ENCODE measurements around the gene ZFYVE28. TPM values are rescaled to one million over a fixed set of nuclear protein-coding genes. Genes with fewer than 3 reads are reported as not detected.
A peak's percentile ranks its signal among the peaks of the same experiment; 100 is the strongest.
"Not testable (repeated sequence)": the region's sequence is repeated elsewhere in the genome, so short reads cannot be mapped to it uniquely, and the experiment has no call there.

ZFYVE28 gene
- polyA plus RNA-seq = 7.4 TPM
- long read RNA-seq, donor 1 = 0 reads
- long read RNA-seq, donor 2, partial matches to known transcripts = 5 of 5 reads
- long read RNA-seq, donor 2, other reads (novel, unspliced or antisense) = 0 of 5 reads
- long read RNA-seq, donor 3 = 0 reads
- long read RNA-seq, donor 4 = 0 reads
- long read RNA-seq, donor 5 = 0 reads
- long read RNA-seq, donor 6 = 0 reads
- long read RNA-seq, donor 7 = 0 reads
- long read RNA-seq, donor 8 = 0 reads
- long read RNA-seq, donor 9 = 0 reads
- long read RNA-seq, donor 10, partial matches to known transcripts = 0 of 1 reads
- long read RNA-seq, donor 10, other reads (novel, unspliced or antisense) = 0 of 1 reads
- long read RNA-seq, donor 11 = 0 reads

DNA sequence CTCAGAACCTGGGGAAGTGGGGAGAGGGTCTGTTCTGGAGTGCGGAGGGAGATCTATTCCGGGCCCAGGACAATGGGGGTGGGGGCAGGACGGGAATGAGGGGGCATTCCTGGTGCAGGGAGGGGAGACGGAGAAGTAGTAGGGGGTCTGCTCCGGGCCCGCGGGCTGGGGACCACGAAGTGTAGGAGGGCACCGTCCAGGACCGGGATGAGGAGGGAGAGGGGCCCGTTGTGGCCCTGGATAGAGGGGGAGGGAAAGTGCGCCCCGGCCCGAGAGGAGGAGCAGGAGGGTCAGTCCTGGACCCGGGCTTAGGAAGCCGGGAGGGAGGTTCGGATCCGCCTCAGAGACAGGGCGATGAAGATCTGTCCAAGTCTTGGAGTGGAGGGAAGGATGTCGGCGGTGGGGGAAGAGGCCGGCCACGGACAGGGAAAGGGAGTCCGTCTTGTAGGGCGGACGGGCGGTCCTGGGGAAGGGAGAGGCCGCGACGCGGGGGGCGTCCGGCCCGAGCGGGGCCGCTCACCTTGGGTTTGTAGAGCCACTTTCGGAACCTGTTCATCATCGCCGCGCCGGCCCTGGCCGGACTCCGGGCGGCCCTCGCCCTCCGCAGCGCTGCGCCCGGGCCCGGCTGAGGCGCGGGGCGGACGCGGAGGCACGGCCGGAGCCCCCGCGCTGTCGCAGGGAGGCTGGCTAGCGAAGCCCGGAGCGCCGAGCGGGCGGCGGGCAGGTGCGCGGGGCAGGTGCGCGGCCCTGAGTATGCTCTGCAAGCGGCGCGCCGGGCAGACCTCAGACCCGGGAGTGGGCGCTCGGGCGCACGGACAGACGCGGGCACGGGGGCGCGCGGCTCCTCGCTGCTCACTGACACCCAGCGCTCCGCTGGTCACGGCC lies at the start of gene ZFYVE28:
Gene ZFYVE28 (minus strand): TSS at position 881 of the 885 bp plus-strand sequence. CDS start 322 bp downstream, at position 559.
- no peak for DNase-seq
- peaks cover 71% of the 10 kb centered on the region for H3K27me3 ChIP-seq (ENCODE audit: control insufficient read depth, insufficient read depth, low read length)
- H3K9me3 ChIP-seq (ENCODE audit: control insufficient read depth, low read depth, low read length) = peaks cover 2% of the 10 kb centered on the region
- H3K36me3 ChIP-seq (ENCODE audit: control insufficient read depth, insufficient read depth, low read length) = no peaks in the 10 kb centered on the region
- WGBS (ENCODE audit: insufficient coverage, low lambda C conversion rate) = no CpG with 5 or more reads among the region's 90 CpGs
- H3K4me3 ChIP-seq (ENCODE audit: low read length) = peak within 1 kb of the TSS; percentile 54
- peaks cover 42% of the 10 kb centered on the region for H3K4me1 ChIP-seq (ENCODE audit: control insufficient read depth, insufficient read depth, low read length)
- no peak within 1 kb of the TSS for H3K27ac ChIP-seq (ENCODE audit: low read length)

DNA sequence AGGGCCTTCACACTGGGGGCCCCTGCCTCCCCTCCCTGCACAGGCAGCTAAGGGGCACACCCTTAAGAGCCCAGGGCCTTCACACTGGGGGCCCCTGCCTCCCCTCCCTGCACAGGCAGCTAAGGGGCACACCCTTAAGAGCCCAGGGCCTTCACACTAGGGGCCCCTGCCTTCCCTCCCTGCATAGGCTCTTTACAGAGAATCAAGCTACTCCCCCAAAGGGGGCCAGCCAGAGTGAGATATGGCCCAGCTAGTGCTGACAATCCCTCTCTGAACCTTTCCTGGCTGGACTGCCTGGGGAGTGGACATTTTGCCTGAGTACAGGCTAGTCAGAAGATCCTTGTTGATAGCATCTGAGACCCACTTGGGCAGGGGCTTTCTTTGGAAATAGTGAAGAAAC lies 47.1 kb upstream of the ZFYVE28 start:
- H3K9me3 ChIP-seq (ENCODE audit: control insufficient read depth, low read depth, low read length); H3K27me3 ChIP-seq (ENCODE audit: control insufficient read depth, insufficient read depth, low read length); H3K36me3 ChIP-seq (ENCODE audit: control insufficient read depth, insufficient read depth, low read length); DNase-seq; H3K27ac ChIP-seq (ENCODE audit: low read length); H3K4me3 ChIP-seq (ENCODE audit: low read length): not testable (repeated sequence)
- peaks cover 23% of the 10 kb centered on the region for H3K4me1 ChIP-seq (ENCODE audit: control insufficient read depth, insufficient read depth, low read length)

DNA sequence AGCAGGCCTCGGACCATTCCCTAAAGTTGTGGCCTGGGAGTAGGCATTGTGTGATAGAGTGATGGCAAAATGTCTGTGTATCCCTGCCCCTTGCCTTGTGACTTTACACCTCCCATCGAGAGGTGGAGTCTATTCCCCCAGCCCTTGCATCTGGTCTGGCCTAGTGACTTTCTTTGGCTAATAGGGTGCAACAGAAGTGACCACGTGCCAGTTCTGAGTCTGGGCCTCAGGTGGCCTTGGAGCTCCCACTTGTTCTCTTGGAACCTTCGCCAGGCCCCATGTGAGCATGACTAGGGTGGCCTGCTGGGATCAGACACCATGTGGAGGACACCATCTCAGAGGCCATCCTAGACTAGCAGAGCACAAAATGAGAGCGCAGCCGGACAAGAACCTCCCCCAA lies 46.6 kb upstream of the ZFYVE28 start:
- Histone ChIP-seq H3K4me3 (ENCODE audit: low read length) (no peak overlapping the region), H3K9me3 (ENCODE audit: control insufficient read depth, low read depth, low read length) (peaks cover 7% of the 10 kb centered on the region), H3K27me3 (ENCODE audit: control insufficient read depth, insufficient read depth, low read length) (no peaks in the 10 kb centered on the region), H3K4me1 (ENCODE audit: control insufficient read depth, insufficient read depth, low read length) (peaks cover 23% of the 10 kb centered on the region), H3K27ac (ENCODE audit: low read length) (no peak overlapping the region), H3K36me3 (ENCODE audit: control insufficient read depth, insufficient read depth, low read length) (no peaks in the 10 kb centered on the region)
- DNase-seq = no peak
- no CpG with 5 or more reads among the region's 6 CpGs for WGBS (ENCODE audit: insufficient coverage, low lambda C conversion rate)

DNA sequence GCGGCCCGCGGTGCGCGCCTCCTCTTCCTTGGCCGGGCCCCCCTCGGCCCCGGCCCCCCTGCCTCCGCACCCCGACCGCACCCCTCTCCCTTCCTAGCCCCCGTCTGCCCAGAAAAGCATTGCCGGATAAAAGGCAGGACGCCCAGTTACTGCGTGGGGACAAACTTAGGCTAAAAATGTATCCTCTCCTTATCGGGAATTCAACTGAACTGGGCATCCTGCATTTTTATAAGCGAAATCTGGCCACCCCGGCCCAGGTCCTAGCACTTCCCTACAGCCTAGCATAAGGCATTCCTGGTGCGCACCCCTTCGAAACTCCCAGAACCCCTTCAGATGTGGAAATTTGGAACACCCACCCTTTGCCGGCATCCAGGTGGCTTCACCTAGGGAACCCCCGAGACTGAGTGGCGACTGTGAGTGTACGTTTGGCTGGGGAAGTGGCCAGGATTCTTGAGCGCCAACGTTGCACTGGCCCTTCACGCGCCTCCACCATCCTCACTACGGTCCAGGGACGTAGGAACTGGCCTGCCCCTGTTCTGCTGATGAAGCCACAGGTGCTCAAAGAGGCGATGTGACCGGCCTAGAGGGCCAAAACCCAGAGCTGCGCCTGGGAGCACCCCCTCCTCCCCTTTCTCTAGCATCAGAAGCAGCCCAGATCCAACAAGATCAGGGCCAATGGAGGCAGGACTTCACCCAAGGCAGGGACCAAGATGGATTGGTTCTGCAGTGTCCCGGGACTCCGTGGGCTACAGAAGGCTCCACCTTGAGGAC lies 44.7 kb upstream of the ZFYVE28 start:
- Histone ChIP-seq H3K27ac (ENCODE audit: low read length) (no peak overlapping the region), H3K4me3 (ENCODE audit: low read length) (no peak overlapping the region), H3K9me3 (ENCODE audit: control insufficient read depth, low read depth, low read length) (no peaks in the 10 kb centered on the region), H3K36me3 (ENCODE audit: control insufficient read depth, insufficient read depth, low read length) (no peaks in the 10 kb centered on the region), H3K4me1 (ENCODE audit: control insufficient read depth, insufficient read depth, low read length) (peaks cover 20% of the 10 kb centered on the region), H3K27me3 (ENCODE audit: control insufficient read depth, insufficient read depth, low read length) (no peaks in the 10 kb centered on the region)
- no peak for DNase-seq
- WGBS (ENCODE audit: insufficient coverage, low lambda C conversion rate) = no CpG with 5 or more reads among the region's 35 CpGs

DNA sequence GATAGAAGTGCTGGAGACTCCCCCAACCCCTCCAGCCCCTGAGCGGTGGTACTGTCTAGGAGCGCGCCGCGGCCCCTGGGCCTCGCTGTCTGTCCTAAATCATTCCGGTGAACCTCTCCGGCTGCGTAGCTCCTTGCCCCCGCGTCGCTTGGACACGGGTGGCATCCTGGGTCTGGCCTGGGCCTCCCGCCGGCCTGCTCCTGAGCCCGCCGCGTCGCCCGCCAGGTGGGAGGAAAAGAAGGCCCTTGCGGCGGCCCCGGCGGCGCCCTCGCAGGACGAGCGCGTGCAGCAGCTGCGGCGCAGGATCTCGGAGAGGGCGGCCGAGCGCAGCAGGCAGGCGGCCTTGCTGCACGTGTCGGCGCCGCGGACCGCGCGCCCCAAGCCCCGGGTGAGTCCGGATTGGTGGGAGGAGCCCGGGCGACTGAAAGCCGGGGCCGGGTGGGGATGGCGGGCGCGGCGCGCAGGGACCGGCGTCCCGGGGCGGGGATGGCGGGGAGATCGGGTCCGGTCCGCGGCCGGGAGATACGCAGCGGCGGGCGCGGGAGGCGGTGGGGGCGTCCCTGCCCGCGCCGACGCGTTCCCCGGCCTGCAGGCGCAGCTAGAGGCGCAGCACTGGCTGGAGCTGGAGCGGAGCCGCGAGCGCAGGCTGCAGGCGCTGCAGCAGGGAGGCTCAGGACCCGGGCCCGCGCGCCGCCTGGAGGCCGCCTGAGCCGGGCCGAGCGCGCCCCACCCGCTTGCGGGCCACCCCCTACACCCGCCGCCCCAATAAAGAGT lies 44.0 kb upstream of the ZFYVE28 start:
- Histone ChIP-seq H3K27ac (ENCODE audit: low read length) (no peak overlapping the region), H3K27me3 (ENCODE audit: control insufficient read depth, insufficient read depth, low read length) (no peaks in the 10 kb centered on the region), H3K4me3 (ENCODE audit: low read length) (peak overlapping the region; percentile 7), H3K4me1 (ENCODE audit: control insufficient read depth, insufficient read depth, low read length) (peaks cover 15% of the 10 kb centered on the region), H3K36me3 (ENCODE audit: control insufficient read depth, insufficient read depth, low read length) (no peaks in the 10 kb centered on the region), H3K9me3 (ENCODE audit: control insufficient read depth, low read depth, low read length) (no peaks in the 10 kb centered on the region)
- DNase-seq = peak; percentile 48 to 78
- no CpG with 5 or more reads among the region's 99 CpGs for WGBS (ENCODE audit: insufficient coverage, low lambda C conversion rate)

DNA sequence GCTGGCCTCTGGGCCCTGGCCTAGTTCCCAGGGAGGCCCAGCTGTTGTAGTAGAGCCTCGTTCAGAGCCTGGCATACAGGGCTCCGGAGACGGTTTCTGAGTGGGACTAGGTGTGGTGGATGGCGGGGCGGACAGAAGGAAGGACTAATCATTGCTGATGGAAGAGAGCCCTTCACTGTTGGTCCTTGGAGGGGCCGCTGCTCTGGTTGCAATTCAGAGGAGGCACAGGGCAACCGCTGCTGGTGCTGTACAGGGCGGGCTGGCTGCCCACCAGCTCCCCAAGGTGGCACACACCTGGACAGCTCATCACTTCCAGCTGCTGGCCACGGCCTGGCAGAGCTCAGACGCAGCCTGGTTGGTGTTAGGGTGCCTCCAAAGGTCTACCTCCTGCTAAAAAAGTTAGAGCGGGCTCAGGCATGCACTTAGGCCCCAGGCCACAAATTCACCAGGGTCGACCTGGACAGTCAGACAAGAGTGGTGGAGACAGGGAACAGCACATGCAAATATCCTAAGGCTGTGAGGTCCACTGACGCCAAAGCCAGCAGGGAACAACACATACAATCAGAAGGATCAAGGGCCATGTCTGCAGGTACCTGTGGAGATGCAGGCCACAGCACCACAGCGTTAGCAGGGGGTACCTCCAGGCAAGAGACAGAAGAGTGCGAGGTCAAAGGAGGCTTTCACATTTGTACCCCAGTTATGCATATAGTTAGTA lies 43.0 kb upstream of the ZFYVE28 start:
- Histone ChIP-seq H3K36me3 (ENCODE audit: control insufficient read depth, insufficient read depth, low read length) (no peaks in the 10 kb centered on the region), H3K27me3 (ENCODE audit: control insufficient read depth, insufficient read depth, low read length) (no peaks in the 10 kb centered on the region), H3K4me1 (ENCODE audit: control insufficient read depth, insufficient read depth, low read length) (peaks cover 15% of the 10 kb centered on the region), H3K27ac (ENCODE audit: low read length) (no peak overlapping the region), H3K9me3 (ENCODE audit: control insufficient read depth, low read depth, low read length) (no peaks in the 10 kb centered on the region), H3K4me3 (ENCODE audit: low read length) (no peak overlapping the region)
- 100% methylated on average over 2 of the region's 15 CpGs for WGBS (ENCODE audit: insufficient coverage, low lambda C conversion rate)
- DNase-seq = no peak

DNA sequence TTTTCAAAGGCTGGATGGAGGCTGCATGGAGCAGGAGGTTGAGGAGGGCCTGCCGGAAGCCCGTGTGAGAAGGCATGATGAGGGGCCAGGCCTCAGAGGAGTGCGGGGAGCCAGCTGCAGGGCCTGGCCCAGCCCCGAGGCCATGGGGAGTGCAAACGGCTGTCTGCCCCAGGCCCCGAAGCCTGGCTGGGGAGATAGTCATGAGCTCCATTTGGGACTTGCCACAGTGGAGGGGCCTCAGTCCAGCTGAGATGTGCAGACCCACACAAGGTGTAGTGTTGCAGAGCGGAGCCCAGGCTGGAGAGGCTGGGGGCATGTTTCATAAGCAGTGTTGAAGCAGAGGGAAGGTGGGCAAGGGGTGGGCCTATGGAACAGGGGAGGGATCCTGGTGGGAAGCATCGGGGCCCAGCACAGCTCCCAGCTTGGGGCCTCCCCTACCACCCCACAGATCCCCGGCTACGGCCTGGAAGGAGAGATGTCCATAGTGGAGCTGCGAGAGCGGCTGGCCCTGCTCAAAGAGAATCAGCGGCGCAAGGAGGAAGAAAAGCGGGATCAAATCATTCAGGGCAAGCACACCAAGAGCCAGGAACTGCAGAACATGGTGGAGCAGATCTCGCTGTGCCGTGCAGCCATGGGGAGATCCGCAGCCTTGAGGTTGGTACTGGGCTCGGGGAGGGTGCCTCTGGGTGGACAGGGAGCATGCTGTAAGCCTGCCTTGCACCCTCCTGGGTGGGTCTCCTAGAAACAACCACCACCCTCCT lies 41.3 kb upstream of the ZFYVE28 start:
- DNase-seq = no peak
- no CpG with 5 or more reads among the region's 19 CpGs for WGBS (ENCODE audit: insufficient coverage, low lambda C conversion rate)
- no peak overlapping the region for H3K4me3 ChIP-seq (ENCODE audit: low read length)

DNA sequence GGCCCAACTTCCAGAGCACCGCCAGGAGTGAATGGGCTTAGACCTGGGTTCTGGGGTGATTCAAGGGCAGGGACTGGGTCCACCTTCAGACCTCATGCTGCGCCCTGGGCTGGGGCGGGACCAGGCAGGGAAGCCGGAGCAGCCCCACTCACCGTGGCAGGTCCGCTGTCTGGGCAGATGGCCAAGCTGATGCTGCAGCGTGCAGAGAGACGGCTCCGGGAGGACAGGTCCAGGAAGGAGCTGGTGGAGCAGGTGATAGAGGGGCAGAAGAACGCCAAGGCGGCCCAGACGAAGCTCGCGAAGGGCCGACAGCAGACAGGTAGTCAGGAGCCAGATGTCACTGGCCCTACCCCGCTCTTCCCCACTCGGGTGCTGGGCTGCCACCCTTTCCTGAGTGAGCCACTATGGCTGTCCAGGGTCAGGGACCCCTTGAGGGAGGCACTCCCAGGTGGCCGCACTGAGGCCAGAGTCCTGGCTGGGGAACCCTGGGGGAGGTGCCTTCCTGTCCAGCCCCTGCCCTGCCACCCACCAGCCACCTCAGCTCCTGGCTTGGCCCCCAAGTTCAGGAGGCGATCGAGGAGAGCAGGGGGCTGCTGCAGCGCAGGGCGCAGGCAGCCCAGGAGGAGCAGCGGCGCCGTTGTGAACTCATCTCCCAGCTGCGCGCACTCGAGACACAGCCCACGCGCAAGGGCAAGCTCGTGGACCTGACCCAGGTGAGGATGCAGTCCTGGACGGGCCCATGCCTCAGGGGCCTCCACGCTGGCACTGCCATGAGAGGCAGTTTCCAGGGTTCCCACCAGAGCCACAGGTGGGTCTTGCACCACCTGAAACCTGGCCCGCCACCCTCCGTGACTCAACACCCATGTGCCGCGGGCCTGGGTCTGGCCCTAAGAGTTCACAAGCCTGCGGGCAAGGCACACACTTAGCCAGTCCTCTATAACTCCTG lies 40.4 kb upstream of the ZFYVE28 start:
- Histone ChIP-seq H3K4me1 (ENCODE audit: control insufficient read depth, insufficient read depth, low read length) (peaks cover 9% of the 10 kb centered on the region), H3K9me3 (ENCODE audit: control insufficient read depth, low read depth, low read length) (no peaks in the 10 kb centered on the region), H3K4me3 (ENCODE audit: low read length) (no peak overlapping the region), H3K36me3 (ENCODE audit: control insufficient read depth, insufficient read depth, low read length) (no peaks in the 10 kb centered on the region), H3K27me3 (ENCODE audit: control insufficient read depth, insufficient read depth, low read length) (no peaks in the 10 kb centered on the region), H3K27ac (ENCODE audit: low read length) (no peak overlapping the region)
- WGBS (ENCODE audit: insufficient coverage, low lambda C conversion rate) = no CpG with 5 or more reads among the region's 38 CpGs
- DNase-seq = no peak

More for the DNA sequence above, 41.3 kb upstream of the ZFYVE28 start:
- H3K27me3 ChIP-seq (ENCODE audit: control insufficient read depth, insufficient read depth, low read length) = no peaks in the 10 kb centered on the region
- no peaks in the 10 kb centered on the region for H3K9me3 ChIP-seq (ENCODE audit: control insufficient read depth, low read depth, low read length)
- no peaks in the 10 kb centered on the region for H3K36me3 ChIP-seq (ENCODE audit: control insufficient read depth, insufficient read depth, low read length)
- peaks cover 12% of the 10 kb centered on the region for H3K4me1 ChIP-seq (ENCODE audit: control insufficient read depth, insufficient read depth, low read length)
- H3K27ac ChIP-seq (ENCODE audit: low read length) = no peak overlapping the region
